HEK293 (cell line): ENCODE measurements around the gene LHFPL2.
A peak's percentile ranks its signal among the peaks of the same experiment; 100 is the strongest.

Source experiments
- CTCF ChIA-PET: fragments of 350-600 bp; formaldehyde crosslinking; extraction: SDS; loops from one replicate; lab custom pipeline; 2021; ENCODE audit warnings: antibody characterized with exemption; lab: Yijun Ruan, JAX
- POLR2A ChIA-PET: fragments of 300-600 bp; formaldehyde crosslinking; extraction: SDS; loops from one replicate; lab custom pipeline; 2020; ENCODE audit warnings: antibody characterized with exemption, inconsistent platforms; lab: Yijun Ruan, JAX
- H3K27ac ChIP-seq: fragments of 200-500 bp; sonication (Bioruptor generic); 2 replicates; pipeline ENCODE4 v1.5.1; 2014; ENCODE audit warnings: low read depth, low read length, control low read depth, inconsistent platforms; ENCODE audit errors: extremely low read depth
- H3K36me3 ChIP-seq, 2 experiments: fragments of 200-500 bp in 1 of 2; sonication (Bioruptor generic) in 1 of 2; 1 replicate in 1 of 2; 2 replicates in 1 of 2; pipeline ENCODE4 v1.5.1; 2014 to 2017; ENCODE audit warnings: inconsistent platforms in 2 of 2, low read length in 2 of 2; ENCODE audit not compliant: control insufficient read depth in 2 of 2, insufficient read depth in 1 of 2
- H3K4me1 ChIP-seq: fragments of 200-500 bp; sonication (Bioruptor generic); 2 replicates; pipeline ENCODE4 v1.5.1; 2014; ENCODE audit warnings: mild to moderate bottlenecking, low read length, inconsistent platforms; ENCODE audit not compliant: control insufficient read depth, insufficient read depth
- H3K4me3 ChIP-seq: 2 replicates; pipeline ENCODE4 v1.5.1; 2011; ENCODE audit warnings: low read depth, mild to moderate bottlenecking, control low read depth, low read length, moderate library complexity
- H3K9me3 ChIP-seq: fragments of 200-500 bp; sonication (Bioruptor generic); 2 replicates; pipeline ENCODE4 v1.5.1; 2014; ENCODE audit warnings: low read depth, low read length, inconsistent platforms; ENCODE audit not compliant: control insufficient read depth, insufficient read depth
- AEBP2 ChIP-seq: fragments of 450-650 bp; formaldehyde crosslinking; IDR thresholded peaks from 2 replicates; pipeline ENCODE4 v1.5.1; 2016; ENCODE audit warnings: missing biosample characterization, missing genetic modification characterization, borderline replicate concordance
- ATF2 ChIP-seq: fragments of 450-650 bp; formaldehyde crosslinking; IDR thresholded peaks from 2 replicates; pipeline ENCODE4 v1.5.1; 2016; ENCODE audit warnings: missing biosample characterization, missing genetic modification characterization, low read depth
- MYNN ChIP-seq: fragments of 450-650 bp; formaldehyde crosslinking; IDR thresholded peaks from 2 replicates; pipeline ENCODE4 v1.5.1; 2016; ENCODE audit warnings: missing biosample characterization, missing genetic modification characterization, borderline replicate concordance
- OSR2 ChIP-seq: fragments of 450-650 bp; formaldehyde crosslinking; IDR thresholded peaks from 2 replicates; pipeline ENCODE4 v1.5.1; 2016; ENCODE audit warnings: missing biosample characterization, missing genetic modification characterization
- PRDM6 ChIP-seq: fragments of 450-650 bp; formaldehyde crosslinking; IDR thresholded peaks from 2 replicates; pipeline ENCODE4 v1.5.1; 2017; ENCODE audit warnings: missing biosample characterization, missing genetic modification characterization
- REPIN1 ChIP-seq: fragments of 450-650 bp; formaldehyde crosslinking; IDR thresholded peaks from 2 replicates; pipeline ENCODE4 v1.5.1; 2017; ENCODE audit warnings: missing biosample characterization, missing genetic modification characterization, low read depth
- SCRT2 ChIP-seq: fragments of 450-650 bp; formaldehyde crosslinking; IDR thresholded peaks from 2 replicates; pipeline ENCODE4 v1.5.1; 2016; ENCODE audit warnings: missing biosample characterization, missing genetic modification characterization
- ZBTB1 ChIP-seq: fragments of 450-650 bp; formaldehyde crosslinking; IDR thresholded peaks from 2 replicates; pipeline ENCODE4 v1.5.1; 2016; ENCODE audit warnings: missing biosample characterization, missing genetic modification characterization
- ZBTB20 ChIP-seq: fragments of 450-650 bp; formaldehyde crosslinking; IDR thresholded peaks from 2 replicates; pipeline ENCODE4 v1.5.1; 2016; ENCODE audit warnings: missing biosample characterization, missing genetic modification characterization
- ZBTB26 ChIP-seq: fragments of 450-650 bp; formaldehyde crosslinking; optimal IDR thresholded peaks from 2 replicates; pipeline ENCODE3; 2016; ENCODE audit warnings: missing biosample characterization, mild to moderate bottlenecking, missing genetic modification characterization
- ZBTB48 ChIP-seq: fragments of 450-650 bp; formaldehyde crosslinking; IDR thresholded peaks from 2 replicates; pipeline ENCODE4 v1.5.1; 2016; ENCODE audit warnings: missing biosample characterization, missing genetic modification characterization
- ZFHX2 ChIP-seq: fragments of 450-650 bp; formaldehyde crosslinking; conservative IDR thresholded peaks from 2 replicates; pipeline ENCODE4 v1.5.1; 2016; ENCODE audit warnings: missing biosample characterization, missing genetic modification characterization
- ZNF132 ChIP-seq: fragments of 450-650 bp; formaldehyde crosslinking; IDR thresholded peaks from 2 replicates; pipeline ENCODE4 v1.5.1; 2017; ENCODE audit warnings: missing biosample characterization, missing genetic modification characterization, borderline replicate concordance
- ZNF26 ChIP-seq: fragments of 450-650 bp; formaldehyde crosslinking; IDR thresholded peaks from 2 replicates; pipeline ENCODE4 v1.5.1; 2016; ENCODE audit warnings: missing biosample characterization, missing genetic modification characterization
- ZNF48 ChIP-seq: fragments of 450-650 bp; formaldehyde crosslinking; IDR thresholded peaks from 2 replicates; pipeline ENCODE4 v1.5.1; 2016; ENCODE audit warnings: missing biosample characterization, missing genetic modification characterization
- ZNF549 ChIP-seq: fragments of 450-650 bp; IDR thresholded peaks from 2 replicates; pipeline ENCODE4 v1.5.1; 2018; ENCODE audit warnings: missing biosample characterization, missing genetic modification characterization, mild to moderate bottlenecking, inconsistent platforms, moderate library complexity
- ZNF639 ChIP-seq: fragments of 450-650 bp; formaldehyde crosslinking; IDR thresholded peaks from 2 replicates; pipeline ENCODE4 v1.5.1; 2016; ENCODE audit warnings: missing biosample characterization, missing genetic modification characterization
- ZSCAN5A ChIP-seq: fragments of 450-650 bp; formaldehyde crosslinking; IDR thresholded peaks from 2 replicates; pipeline ENCODE4 v1.5.1; 2016; ENCODE audit warnings: missing biosample characterization, missing genetic modification characterization

Gene LHFPL2

GRCh38 chr5:78597974-78598371 lies 50.6 kb downstream of the LHFPL2 start:
- Histone ChIP-seq H3K4me3 (no peak overlapping the region), H3K36me3 (no peaks in the 10 kb centered on the region), H3K27ac (no peak overlapping the region), H3K9me3 (no peaks in the 10 kb centered on the region), H3K4me1 (peaks cover 24% of the 10 kb centered on the region)
- ChIA-PET CTCF (no interaction called here), POLR2A (no interaction called here)
- TF ChIP-seq ZNF639 (tag by site-specific recombination) (no peak), ZBTB20 (tag by site-specific recombination) (peak; percentile 33; the same call in 1 of the 2 replicates), ATF2 (tag by site-specific recombination) (peak; percentile 92), PRDM6 (tag by site-specific recombination) (peak; percentile 45)

- H3K4me3 ChIP-seq = no peak overlapping the region
- TF ChIP-seq SCRT2 (tag by site-specific recombination) (peak; percentile 44; the same call in 1 of the 2 replicates), ZSCAN5A (no peak), ZFHX2 (tag by site-specific recombination) (peak; percentile 38; the same call in 1 of the 2 replicates), AEBP2 (tag by site-specific recombination) (no peak), MYNN (no peak)
- no peaks in the 10 kb centered on the region for H3K9me3 ChIP-seq
- CTCF ChIA-PET = no interaction called here
- H3K36me3 ChIP-seq = no peaks in the 10 kb centered on the region
- POLR2A ChIA-PET = no interaction called here
- H3K27ac ChIP-seq = no peak overlapping the region
- H3K4me1 ChIP-seq = peaks cover 21% of the 10 kb centered on the region
These were observed 51.3 kb downstream of the LHFPL2 start for GRCh38 chr5:78597068-78597973.

- ChIA-PET CTCF (no interaction called here), POLR2A (no interaction called here)
- no peak overlapping the region for H3K27ac ChIP-seq
- no peak overlapping the region for H3K4me3 ChIP-seq
- no peaks in the 10 kb centered on the region for H3K36me3 ChIP-seq
- H3K9me3 ChIP-seq = no peaks in the 10 kb centered on the region
- TF ChIP-seq ZNF48 (tag by site-specific recombination) (no peak), ZBTB26 (tag by site-specific recombination) (no peak), ZBTB48 (tag by site-specific recombination) (no peak), ZNF132 (no peak), REPIN1 (tag by site-specific recombination) (no peak), ZNF26 (tag by site-specific recombination) (no peak), ZBTB1 (tag by site-specific recombination) (no peak), OSR2 (tag by site-specific recombination) (no peak), ZNF549 (no peak)
- H3K4me1 ChIP-seq = peaks cover 10% of the 10 kb centered on the region
These were observed 53.1 kb downstream of the LHFPL2 start for GRCh38 chr5:78595458-78595921.
